ENCODE measurements around the gene SLC35D1. TPM values are rescaled to one million over a fixed set of nuclear protein-coding genes. Genes with fewer than 3 reads are reported as not detected.

The SLC35D1 gene
- total and polyA plus RNA-seq, 9 of the 15 experiments (the other 6 are each of a cell fraction or from before 2014, with no cell fraction given): 2.3 to 10.4 (median 6.4) TPM

DNA sequence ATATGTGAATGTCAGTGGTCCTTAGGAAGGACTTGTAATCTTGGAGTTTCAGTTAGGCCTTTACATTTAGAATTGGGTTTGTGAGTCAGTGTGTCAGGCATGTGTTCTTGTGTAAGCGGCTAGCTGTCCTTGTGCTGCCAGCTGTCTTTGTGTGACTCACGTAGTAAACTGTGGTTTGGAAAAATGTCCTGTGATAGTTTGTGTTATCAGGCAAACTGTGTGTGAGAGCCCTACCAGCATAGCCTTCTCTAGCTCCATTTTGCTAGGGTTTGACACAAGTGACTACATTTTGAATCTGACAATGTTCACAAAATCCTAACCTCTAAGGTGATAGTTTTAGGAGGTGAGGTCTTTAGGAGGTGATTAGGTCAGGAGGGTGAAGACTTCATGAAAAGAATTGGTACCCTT, 6.9 kb upstream of the SLC35D1 start (continued):
- 0 out of 2 replicates have a peak, but pooled peaks have one; percentile 27 for TF ChIP-seq PTTG1 (tag; IDR thresholded peaks at IDR 0.05; ENCODE audit: low read depth)
- TF ChIP-seq ZNF175 (CRISPR knock-in tag; IDR thresholded peaks at IDR 0.05; ENCODE audit: low read depth): peak; percentile 93
- no peak for TF ChIP-seq SMARCE1 (IDR thresholded peaks at IDR 0.05)
- peak; percentile 93 for TF ChIP-seq KLF6 (CRISPR knock-in tag; IDR thresholded peaks at IDR 0.05; ENCODE audit: borderline replicate concordance)
- peak; percentile 94 for TF ChIP-seq ZBTB17 (CRISPR knock-in tag; IDR thresholded peaks at IDR 0.05)
- TF ChIP-seq NR4A1 (CRISPR knock-in tag; IDR thresholded peaks at IDR 0.05): peak; percentile 46; the same call in 1 of the 2 replicates
- peak; percentile 88; the same call in 1 of the 2 replicates for TF ChIP-seq NR4A1 (tag; IDR thresholded peaks at IDR 0.05)
- TF ChIP-seq, protein P1, sequence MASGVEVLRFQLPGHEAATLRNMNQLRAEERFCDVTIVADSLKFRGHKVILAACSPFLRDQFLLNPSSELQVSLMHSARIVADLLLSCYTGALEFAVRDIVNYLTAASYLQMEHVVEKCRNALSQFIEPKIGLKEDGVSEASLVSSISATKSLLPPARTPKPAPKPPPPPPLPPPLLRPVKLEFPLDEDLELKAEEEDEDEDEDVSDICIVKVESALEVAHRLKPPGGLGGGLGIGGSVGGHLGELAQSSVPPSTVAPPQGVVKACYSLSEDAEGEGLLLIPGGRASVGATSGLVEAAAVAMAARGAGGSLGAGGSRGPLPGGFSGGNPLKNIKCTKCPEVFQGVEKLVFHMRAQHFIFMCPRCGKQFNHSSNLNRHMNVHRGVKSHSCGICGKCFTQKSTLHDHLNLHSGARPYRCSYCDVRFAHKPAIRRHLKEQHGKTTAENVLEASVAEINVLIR (CRISPR knock-in tag; IDR thresholded peaks at IDR 0.05): peak; percentile 79
- TF ChIP-seq DIDO1 (tag; IDR thresholded peaks at IDR 0.05; ENCODE audit: low read depth): peak; percentile 81
- TF ChIP-seq MAZ (CRISPR knock-in tag; conservative IDR thresholded peaks at IDR 0.05 in 1 of 2, IDR thresholded peaks at IDR 0.05 in 1 of 2): peak in 1 of 2 experiments; percentile 94; a peak in 2 of 4 replicates
- no peak for TF ChIP-seq JUNB (CRISPR knock-in tag; conservative IDR thresholded peaks at IDR 0.05)
- peak; percentile 83 for TF ChIP-seq ZNF239 (CRISPR knock-in tag; IDR thresholded peaks at IDR 0.05)
- peak; percentile 90 for TF ChIP-seq ZNF445 (CRISPR knock-in tag; IDR thresholded peaks at IDR 0.05; ENCODE audit: low read depth)
- TF ChIP-seq, protein P2, sequence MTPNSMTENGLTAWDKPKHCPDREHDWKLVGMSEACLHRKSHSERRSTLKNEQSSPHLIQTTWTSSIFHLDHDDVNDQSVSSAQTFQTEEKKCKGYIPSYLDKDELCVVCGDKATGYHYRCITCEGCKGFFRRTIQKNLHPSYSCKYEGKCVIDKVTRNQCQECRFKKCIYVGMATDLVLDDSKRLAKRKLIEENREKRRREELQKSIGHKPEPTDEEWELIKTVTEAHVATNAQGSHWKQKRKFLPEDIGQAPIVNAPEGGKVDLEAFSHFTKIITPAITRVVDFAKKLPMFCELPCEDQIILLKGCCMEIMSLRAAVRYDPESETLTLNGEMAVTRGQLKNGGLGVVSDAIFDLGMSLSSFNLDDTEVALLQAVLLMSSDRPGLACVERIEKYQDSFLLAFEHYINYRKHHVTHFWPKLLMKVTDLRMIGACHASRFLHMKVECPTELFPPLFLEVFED (CRISPR knock-in tag; conservative IDR thresholded peaks at IDR 0.05): peak; percentile 62; the same call in 1 of the 2 replicates
- peak; percentile 82; the same call in 1 of the 2 replicates for TF ChIP-seq BACH1 (tag; IDR thresholded peaks at IDR 0.05)
- peak; percentile 96; the same call in 1 of the 2 replicates for TF ChIP-seq ZNF583 (CRISPR knock-in tag; IDR thresholded peaks at IDR 0.05)
- TF ChIP-seq MIER1 (IDR thresholded peaks at IDR 0.05; ENCODE audit: low read depth): no peak
- TF ChIP-seq, protein P3, sequence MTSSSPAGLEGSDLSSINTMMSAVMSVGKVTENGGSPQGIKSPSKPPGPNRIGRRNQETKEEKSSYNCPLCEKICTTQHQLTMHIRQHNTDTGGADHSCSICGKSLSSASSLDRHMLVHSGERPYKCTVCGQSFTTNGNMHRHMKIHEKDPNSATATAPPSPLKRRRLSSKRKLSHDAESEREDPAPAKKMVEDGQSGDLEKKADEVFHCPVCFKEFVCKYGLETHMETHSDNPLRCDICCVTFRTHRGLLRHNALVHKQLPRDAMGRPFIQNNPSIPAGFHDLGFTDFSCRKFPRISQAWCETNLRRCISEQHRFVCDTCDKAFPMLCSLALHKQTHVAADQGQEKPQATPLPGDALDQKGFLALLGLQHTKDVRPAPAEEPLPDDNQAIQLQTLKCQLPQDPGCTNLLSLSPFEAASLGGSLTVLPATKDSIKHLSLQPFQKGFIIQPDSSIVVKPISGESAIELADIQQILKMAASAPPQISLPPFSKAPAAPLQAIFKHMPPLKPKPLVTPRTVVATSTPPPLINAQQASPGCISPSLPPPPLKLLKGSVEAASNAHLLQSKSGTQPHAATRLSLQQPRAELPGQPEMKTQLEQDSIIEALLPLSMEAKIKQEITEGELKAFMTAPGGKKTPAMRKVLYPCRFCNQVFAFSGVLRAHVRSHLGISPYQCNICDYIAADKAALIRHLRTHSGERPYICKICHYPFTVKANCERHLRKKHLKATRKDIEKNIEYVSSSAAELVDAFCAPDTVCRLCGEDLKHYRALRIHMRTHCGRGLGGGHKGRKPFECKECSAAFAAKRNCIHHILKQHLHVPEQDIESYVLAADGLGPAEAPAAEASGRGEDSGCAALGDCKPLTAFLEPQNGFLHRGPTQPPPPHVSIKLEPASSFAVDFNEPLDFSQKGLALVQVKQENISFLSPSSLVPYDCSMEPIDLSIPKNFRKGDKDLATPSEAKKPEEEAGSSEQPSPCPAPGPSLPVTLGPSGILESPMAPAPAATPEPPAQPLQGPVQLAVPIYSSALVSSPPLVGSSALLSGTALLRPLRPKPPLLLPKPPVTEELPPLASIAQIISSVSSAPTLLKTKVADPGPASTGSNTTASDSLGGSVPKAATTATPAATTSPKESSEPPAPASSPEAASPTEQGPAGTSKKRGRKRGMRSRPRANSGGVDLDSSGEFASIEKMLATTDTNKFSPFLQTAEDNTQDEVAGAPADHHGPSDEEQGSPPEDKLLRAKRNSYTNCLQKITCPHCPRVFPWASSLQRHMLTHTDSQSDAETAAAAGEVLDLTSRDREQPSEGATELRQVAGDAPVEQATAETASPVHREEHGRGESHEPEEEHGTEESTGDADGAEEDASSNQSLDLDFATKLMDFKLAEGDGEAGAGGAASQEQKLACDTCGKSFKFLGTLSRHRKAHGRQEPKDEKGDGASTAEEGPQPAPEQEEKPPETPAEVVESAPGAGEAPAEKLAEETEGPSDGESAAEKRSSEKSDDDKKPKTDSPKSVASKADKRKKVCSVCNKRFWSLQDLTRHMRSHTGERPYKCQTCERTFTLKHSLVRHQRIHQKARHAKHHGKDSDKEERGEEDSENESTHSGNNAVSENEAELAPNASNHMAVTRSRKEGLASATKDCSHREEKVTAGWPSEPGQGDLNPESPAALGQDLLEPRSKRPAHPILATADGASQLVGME (CRISPR knock-in tag; IDR thresholded peaks at IDR 0.05): 0 out of 2 replicates have a peak, but pooled peaks have one; percentile 49
- TF ChIP-seq, protein P4, sequence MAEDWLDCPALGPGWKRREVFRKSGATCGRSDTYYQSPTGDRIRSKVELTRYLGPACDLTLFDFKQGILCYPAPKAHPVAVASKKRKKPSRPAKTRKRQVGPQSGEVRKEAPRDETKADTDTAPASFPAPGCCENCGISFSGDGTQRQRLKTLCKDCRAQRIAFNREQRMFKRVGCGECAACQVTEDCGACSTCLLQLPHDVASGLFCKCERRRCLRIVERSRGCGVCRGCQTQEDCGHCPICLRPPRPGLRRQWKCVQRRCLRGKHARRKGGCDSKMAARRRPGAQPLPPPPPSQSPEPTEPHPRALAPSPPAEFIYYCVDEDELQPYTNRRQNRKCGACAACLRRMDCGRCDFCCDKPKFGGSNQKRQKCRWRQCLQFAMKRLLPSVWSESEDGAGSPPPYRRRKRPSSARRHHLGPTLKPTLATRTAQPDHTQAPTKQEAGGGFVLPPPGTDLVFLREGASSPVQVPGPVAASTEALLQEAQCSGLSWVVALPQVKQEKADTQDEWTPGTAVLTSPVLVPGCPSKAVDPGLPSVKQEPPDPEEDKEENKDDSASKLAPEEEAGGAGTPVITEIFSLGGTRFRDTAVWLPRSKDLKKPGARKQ (CRISPR knock-in tag; IDR thresholded peaks at IDR 0.05): no peak
- TF ChIP-seq ZNF224 (CRISPR knock-in tag; IDR thresholded peaks at IDR 0.05): no peak
